ENCODE results near the gene ENOX1.

ENOX1 gene

GRCh38 chr13:43441899-43442499 lies 344.8 kb downstream of the ENOX1 start:
- TF ChIP-seq ZNF629 (tag by site-specific recombination; IDR thresholded peaks at IDR 0.05) (no peak), ZBTB7A (tag by site-specific recombination; IDR thresholded peaks at IDR 0.05; ENCODE audit: low read depth) (no peak), KLF16 (tag by site-specific recombination; IDR thresholded peaks at IDR 0.05) (no peak), ZBTB21 (tag by site-specific recombination; IDR thresholded peaks at IDR 0.05) (no peak), ZNF776 (tag by site-specific recombination; IDR thresholded peaks at IDR 0.05; ENCODE audit: borderline replicate concordance) (no peak), ZNF24 (tag by site-specific recombination; IDR thresholded peaks at IDR 0.05) (no peak), ZNF777 (tag by site-specific recombination; IDR thresholded peaks at IDR 0.05; ENCODE audit: borderline replicate concordance) (no peak), ZNF658 (tag by site-specific recombination; IDR thresholded peaks at IDR 0.05) (no peak), KLF17 (tag by site-specific recombination; IDR thresholded peaks at IDR 0.05) (no peak), ZNF768 (tag by site-specific recombination; IDR thresholded peaks at IDR 0.05) (no peak), ZNF677 (tag by site-specific recombination; IDR thresholded peaks at IDR 0.05) (no peak)
- Histone ChIP-seq H3K9me3 (ENCODE audit: control insufficient read depth, insufficient read depth, low read depth, low read length) (no peaks in the 10 kb centered on the region), H3K4me1 (ENCODE audit: control insufficient read depth, insufficient read depth, low read length) (no peaks in the 10 kb centered on the region), H3K36me3 (ENCODE audit: control insufficient read depth in 2 of 2, insufficient read depth in 1 of 2, low read length in 2 of 2) (no peaks in the 10 kb centered on the region), H3K27ac (ENCODE audit: extremely low read depth, low read depth, low read length) (no peak overlapping the region), H3K4me3 (ENCODE audit: low read depth, low read length) (no peak overlapping the region)
- POLR2A ChIA-PET = no interaction called here
- CTCF ChIA-PET = no interaction called here

- no peak overlapping the region for H3K27ac ChIP-seq (ENCODE audit: extremely low read depth, low read depth, low read length)
- H3K4me1 ChIP-seq (ENCODE audit: control insufficient read depth, insufficient read depth, low read length) = no peaks in the 10 kb centered on the region
- H3K9me3 ChIP-seq (ENCODE audit: control insufficient read depth, insufficient read depth, low read depth, low read length) = no peaks in the 10 kb centered on the region
- CTCF ChIA-PET = no interaction called here
- H3K4me3 ChIP-seq (ENCODE audit: low read depth, low read length) = no peak overlapping the region
- POLR2A ChIA-PET = no interaction called here
- no peaks in the 10 kb centered on the region for H3K36me3 ChIP-seq (ENCODE audit: control insufficient read depth in 2 of 2, insufficient read depth in 1 of 2, low read length in 2 of 2)
- TF ChIP-seq SCRT2 (tag by site-specific recombination; IDR thresholded peaks at IDR 0.05) (no peak), ZNF174 (tag by site-specific recombination; IDR thresholded peaks at IDR 0.05) (no peak), ZNF777 (tag by site-specific recombination; IDR thresholded peaks at IDR 0.05; ENCODE audit: borderline replicate concordance) (no peak), ZXDB (tag by site-specific recombination; IDR thresholded peaks at IDR 0.05) (no peak), ZNF629 (tag by site-specific recombination; IDR thresholded peaks at IDR 0.05) (no peak), ZNF426 (tag by site-specific recombination; IDR thresholded peaks at IDR 0.05) (no peak), WT1 (tag by site-specific recombination; IDR thresholded peaks at IDR 0.05) (no peak), BCL6B (tag by site-specific recombination; IDR thresholded peaks at IDR 0.05) (no peak), ZNF280D (tag by site-specific recombination; IDR thresholded peaks at IDR 0.05) (no peak), MEIS1 (CRISPR knock-in tag; IDR thresholded peaks at IDR 0.05; ENCODE audit: borderline replicate concordance) (no peak), ZBTB17 (tag by site-specific recombination; IDR thresholded peaks at IDR 0.05) (no peak), PBX3 (CRISPR knock-in tag; IDR thresholded peaks at IDR 0.05) (no peak), BCL11A (tag by site-specific recombination; IDR thresholded peaks at IDR 0.05; ENCODE audit: low read depth) (no peak), ZNF449 (tag by site-specific recombination; IDR thresholded peaks at IDR 0.05) (no peak)
- TF ChIP-seq, protein P1, sequence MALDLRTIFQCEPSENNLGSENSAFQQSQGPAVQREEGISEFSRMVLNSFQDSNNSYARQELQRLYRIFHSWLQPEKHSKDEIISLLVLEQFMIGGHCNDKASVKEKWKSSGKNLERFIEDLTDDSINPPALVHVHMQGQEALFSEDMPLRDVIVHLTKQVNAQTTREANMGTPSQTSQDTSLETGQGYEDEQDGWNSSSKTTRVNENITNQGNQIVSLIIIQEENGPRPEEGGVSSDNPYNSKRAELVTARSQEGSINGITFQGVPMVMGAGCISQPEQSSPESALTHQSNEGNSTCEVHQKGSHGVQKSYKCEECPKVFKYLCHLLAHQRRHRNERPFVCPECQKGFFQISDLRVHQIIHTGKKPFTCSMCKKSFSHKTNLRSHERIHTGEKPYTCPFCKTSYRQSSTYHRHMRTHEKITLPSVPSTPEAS (tag by site-specific recombination; IDR thresholded peaks at IDR 0.05) = no peak
- TF ChIP-seq, protein P2, sequence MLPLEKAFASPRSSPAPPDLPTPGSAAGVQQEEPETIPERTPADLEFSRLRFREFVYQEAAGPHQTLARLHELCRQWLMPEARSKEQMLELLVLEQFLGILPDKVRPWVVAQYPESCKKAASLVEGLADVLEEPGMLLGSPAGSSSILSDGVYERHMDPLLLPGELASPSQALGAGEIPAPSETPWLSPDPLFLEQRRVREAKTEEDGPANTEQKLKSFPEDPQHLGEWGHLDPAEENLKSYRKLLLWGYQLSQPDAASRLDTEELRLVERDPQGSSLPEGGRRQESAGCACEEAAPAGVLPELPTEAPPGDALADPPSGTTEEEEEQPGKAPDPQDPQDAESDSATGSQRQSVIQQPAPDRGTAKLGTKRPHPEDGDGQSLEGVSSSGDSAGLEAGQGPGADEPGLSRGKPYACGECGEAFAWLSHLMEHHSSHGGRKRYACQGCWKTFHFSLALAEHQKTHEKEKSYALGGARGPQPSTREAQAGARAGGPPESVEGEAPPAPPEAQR (tag by site-specific recombination; IDR thresholded peaks at IDR 0.05) = no peak
Observed at GRCh38 chr13:43441464-43441863, 345.3 kb downstream of the ENOX1 start.

Measured in HEK293 (cell line).